Activated CD8-positive, alpha-beta memory T cell treated with anti-CD3 and anti-CD28 coated beads, Interleukin-2, amount 50 U/mL, for 24 hours (primary cell): Measurements from ENCODE around the gene PSPN.

ENCODE experiments used
- DNase-seq: peaks from one replicate; pipeline ENCODE4 v3.0.0-alpha.2; 2020; ENCODE audit errors: extremely low read depth

PSPN gene, protein sequence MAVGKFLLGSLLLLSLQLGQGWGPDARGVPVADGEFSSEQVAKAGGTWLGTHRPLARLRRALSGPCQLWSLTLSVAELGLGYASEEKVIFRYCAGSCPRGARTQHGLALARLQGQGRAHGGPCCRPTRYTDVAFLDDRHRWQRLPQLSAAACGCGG

DNA sequence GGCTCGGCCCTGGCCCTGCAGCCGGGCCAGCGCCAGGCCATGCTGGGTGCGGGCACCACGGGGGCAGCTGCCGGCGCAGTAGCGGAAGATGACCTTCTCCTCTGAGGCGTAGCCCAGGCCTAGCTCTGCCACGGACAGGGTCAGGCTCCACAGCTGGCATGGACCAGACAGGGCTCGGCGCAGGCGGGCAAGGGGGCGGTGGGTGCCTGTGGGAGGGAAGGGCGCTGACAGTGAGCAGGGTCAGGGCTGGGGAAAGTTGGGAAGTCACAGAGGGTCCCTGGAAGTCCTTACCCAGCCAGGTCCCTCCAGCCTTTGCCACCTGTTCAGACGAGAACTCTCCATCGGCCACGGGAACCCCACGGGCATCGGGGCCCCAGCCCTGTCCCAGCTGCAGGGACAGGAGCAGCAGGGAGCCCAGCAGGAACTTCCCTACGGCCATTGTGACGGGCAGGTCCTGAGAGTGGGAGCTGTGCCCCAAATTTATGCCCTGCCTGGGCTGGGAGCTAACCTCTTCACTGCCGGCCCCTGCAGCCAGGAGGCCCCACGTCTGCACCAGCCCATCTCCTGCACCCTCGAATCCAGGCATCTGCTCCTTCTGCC, at the start of gene PSPN:
TSS of gene PSPN (minus strand) at position 523 of the 600 bp plus-strand sequence. CDS start at position 439, 84 bp downstream.
- no peak for DNase-seq

DNA sequence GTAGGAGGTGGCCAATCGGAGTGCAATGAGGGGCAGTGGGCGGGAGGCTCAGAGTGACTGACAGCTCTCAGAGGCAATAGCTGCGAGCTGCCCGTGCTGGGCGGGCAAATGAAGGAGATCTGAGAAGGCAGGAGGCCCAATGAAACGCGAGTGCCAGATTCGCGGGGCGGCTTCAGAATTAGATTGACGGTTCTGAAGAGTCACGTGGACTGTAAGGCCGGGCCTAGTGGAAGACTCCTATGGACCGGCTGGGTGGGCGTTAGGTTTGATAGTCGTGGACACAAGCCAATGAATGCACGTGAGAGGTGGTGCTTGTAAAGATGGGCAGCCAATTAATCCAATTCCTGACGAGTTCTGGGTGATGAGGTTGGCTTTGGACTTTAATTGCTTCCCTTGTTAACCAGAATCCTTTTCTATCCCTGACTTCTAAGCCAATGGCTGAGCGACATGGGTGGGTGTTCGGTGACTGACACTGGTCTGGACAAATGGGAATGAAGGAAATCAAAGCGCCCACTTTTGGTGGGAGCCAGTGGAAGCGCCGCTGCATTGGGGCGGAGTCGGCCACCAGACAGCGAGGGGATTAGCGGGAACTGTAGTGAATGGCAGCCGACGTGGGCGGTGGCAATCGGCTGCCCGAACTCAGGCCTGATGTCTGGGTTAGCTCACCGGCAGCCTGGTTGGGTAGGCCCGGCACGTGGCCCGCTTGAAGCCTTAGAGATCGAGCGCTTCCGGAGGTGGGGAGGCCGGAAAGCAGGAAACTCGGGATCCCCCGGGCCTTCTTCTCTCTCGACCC, 49.4 kb upstream of the PSPN start:
- peak; percentile 98 for DNase-seq

DNA sequence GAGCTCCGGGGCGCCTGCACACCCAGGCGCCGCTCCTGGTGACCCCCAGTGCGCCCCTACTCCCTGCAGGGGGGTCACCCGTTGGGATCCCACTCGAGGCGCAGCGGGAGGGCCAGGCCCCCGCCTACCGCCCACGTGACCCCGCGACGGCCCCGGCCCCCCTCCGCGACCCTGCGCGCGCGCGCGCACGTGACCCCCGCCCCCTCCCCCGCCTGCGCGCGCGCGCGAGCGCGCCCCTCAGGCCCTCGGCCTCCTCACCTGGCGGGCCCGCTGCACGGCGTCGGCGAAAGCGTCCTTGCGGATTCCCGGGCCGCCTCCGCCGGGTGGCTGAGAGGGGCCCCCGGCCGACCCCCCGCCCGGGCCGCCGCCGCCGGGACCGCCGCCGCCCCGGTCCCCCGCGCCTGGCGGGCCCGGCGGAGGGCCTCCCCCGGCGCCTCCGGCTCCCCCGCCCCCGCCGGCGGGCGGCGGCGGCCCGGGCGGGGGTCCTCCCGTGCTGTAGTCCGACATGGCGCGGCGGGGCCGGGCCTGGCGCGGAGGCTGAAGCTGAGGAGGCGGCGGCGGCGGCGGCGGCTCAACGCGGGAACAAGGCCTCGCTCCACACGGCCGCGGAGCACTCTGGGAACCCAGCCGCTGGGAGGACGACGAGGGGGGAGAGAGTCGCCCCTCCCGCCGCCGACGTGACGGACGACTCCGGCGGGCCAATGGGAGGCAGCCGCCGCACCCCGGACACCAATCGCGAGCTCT, 48.6 kb upstream of the PSPN start, which contains the start of gene KHSRP:
TSS of gene KHSRP (minus strand) at position 617 of the 744 bp plus-strand sequence. CDS start at position 507, 110 bp downstream.
- DNase-seq, result no peak

DNA sequence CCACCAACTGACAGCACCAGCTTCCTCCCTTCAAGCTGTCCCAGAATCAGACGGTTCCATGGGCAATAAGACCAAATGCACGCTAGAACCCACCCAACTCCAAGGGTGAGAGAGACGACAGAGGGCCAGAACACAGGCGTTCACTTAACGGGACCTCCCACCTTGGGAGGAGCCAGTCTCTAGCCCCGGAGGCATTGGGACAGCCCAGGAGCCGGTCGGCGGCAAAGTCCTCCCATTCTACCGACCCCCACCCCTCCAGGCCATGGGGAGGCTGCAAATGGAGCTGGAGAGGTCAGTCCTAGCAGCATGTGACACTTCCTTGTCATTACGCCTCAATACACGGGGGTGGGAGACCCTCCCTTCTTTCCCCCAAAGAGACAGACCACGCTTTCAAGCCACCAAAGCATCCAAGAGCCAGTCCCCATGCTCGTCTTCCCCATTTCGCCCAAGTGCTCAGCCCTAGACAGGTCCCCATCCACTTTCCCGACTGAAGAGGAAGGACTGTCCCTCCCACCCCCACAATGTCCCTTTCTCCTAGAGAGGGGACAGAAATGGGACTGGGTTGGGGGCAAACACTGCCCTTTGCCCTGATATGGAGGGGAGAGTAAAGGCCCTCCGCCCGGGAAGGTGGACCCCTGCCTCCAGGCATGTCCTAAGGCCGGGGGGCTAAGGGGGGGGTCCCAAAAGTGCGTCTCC, 47.9 kb upstream of the PSPN start:
- no peak for DNase-seq

GRCh38 chr19:6421075-6422014, 45.6 kb upstream of the PSPN start:
- no peak for DNase-seq

DNA sequence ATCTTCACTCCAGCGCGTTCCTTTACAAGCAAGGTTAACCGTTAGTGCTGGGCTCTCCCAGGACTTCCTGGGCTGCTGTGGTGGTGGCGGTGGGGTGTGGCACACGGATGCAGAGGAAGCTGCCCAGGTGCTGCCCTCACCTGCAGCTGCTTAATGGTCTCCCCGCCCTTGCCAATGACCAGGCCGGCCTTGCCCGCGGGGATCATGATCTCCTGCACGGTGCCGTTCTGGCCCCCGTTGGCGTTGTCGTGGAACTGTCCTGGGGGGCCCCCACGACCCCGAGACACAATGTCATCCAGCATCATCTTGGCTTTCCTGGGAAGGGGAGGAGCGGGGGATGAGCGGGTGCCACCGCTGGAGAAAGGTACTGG, 42.8 kb upstream of the PSPN start:
- no peak for DNase-seq

GRCh38 chr19:6417713-6418561, 42.2 kb upstream of the PSPN start:
- no peak for DNase-seq

- no peak for DNase-seq
Observed at GRCh38 chr19:6416658-6417405, 41.1 kb upstream of the PSPN start.

GRCh38 chr19:6415591-6416190, 40.0 kb upstream of the PSPN start:
- no peak for DNase-seq

- DNase-seq, result no peak
Observed at GRCh38 chr19:6414793-6415590, 39.3 kb upstream of the PSPN start.

DNA sequence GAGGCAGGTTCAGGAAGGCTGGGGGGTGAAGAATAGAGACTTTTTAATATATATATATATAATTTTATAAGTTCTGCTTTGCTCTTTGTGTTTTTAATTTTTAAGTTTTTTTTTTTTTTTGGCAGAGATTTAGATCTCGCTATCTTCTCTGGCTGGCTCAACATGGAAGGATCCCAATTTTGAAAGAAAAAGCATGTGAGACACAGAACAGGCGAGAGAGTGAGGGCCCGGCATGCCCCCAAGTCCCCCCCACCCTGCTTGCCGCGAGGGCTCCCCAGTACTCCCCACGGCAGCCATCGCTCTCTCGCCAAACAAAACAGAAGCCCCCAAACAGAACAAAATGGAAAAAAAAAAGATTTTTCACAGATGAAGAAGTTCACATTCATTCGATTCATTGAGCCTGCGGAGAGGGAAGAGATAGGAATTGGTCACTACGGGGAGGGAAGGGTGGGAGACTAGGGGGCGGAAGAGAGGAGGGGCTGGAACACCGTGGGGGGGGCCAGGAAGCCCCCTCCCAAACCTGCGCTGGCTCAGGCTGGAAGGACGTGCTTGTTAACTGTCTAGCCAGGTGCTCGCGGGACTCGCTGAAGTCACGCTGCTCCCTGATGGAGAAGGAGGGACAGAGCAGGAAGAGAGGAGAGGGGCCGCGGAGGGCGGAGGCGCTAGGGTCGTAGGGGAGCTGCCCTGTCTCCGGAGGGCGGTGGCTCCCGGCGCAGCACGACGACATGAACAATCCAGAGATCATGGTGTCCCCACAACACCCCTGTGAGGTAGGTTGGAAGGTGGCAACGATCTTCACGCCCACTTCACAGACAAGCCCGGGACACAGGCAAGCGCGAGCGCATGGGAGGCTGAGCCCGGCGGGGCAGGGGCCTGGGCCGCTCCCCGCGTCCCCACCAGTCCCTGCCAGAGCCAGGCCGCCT, 38.2 kb upstream of the PSPN start:
- no peak for DNase-seq

- DNase-seq, result no peak
Observed at GRCh38 chr19:6413291-6413690, 37.6 kb upstream of the PSPN start.

- no peak for DNase-seq
Observed at GRCh38 chr19:6412447-6413091, 36.8 kb upstream of the PSPN start.

DNA sequence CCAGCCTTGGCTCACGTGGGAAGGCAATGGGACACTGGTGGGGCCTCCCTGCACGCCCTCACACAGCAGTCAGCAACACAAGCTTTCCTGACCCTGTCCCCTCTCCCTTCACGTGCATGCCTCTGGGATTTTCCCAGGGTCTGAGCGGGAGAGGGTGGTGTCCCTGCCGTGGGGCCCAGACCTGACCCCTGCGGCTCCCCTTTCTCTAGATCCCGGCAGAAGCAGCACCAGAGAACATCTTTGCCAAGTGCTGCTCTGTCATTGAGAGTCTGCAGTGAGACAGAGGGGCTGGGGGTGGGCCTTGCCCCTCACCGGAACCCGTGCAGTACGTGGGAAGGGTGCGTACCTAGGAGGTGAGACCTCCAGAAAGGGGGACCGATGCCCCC, 36.3 kb upstream of the PSPN start:
- no peak for DNase-seq

DNA sequence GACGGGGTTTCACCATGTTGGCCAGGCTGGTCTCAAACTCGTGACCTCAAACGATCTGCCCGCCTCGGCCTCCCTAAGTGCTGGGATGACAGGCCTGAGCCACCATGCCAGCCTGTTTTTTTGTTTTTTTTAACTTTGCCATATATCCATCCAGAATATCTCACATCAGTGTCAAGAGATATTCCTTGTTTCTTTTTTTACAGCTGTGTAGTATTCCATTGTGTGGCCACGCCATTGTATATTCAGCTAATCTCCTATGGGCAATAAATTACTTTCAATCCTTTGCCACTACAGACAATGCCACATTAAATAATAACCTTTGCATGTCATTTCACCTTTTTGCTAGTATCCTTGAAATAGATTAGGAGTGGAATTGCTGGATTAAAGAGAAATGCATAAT, 33.6 kb upstream of the PSPN start:
- no peak for DNase-seq

DNA sequence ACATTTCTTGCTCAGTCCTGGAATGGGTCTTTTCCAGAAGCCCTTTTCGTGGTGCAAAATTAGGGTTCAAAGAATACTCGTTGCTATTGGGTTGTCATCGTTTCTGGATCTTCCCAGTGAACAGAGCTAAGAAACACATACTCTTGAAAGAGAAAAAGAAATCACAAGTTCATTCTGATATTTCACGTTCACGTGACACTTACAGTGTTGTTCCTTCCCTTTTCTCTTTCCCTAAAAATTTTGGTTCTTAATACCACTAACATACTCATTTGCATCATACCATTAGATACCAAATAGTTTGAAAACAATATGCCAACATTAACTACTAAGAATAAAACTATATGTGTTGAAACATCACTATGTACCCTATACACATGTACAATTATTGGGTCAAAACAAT, 30.7 kb upstream of the PSPN start:
- DNase-seq, result no peak
